Caco-2 (cell line): Measurements from ENCODE around the gene RAC3. TPM values are rescaled to one million over a fixed set of nuclear protein-coding genes. Genes with fewer than 3 reads are reported as not detected.
A peak's percentile ranks its signal among the peaks of the same experiment; 100 is the strongest.

Experiments
- BruUV-seq: library from RNA; stranded (reverse); fragments of 400-500 nt; replicated peaks from 2 replicates; lab custom pipeline; 2021; lab: Mats Ljungman, UMichigan
- CTCF ChIA-PET: fragments of 300-600 bp; sonication (Branson Sonifier 250); formaldehyde crosslinking; loops from one replicate; lab custom pipeline; 2022; ENCODE audit warnings: antibody characterized with exemption; lab: Charles Lee
- POLR2A ChIA-PET: fragments of 300-600 bp; sonication (Branson Sonifier 250); formaldehyde crosslinking; loops from one replicate; lab custom pipeline; 2022; ENCODE audit warnings: antibody characterized with exemption; lab: Charles Lee
- DNase-seq, 2 experiments: peaks; one replicate each; pipeline versions ENCODE4 v3.0.0 to v3.0.0-alpha.2; 2020 to 2022
- H3K27me3 ChIP-seq: replicated peaks from 2 replicates; pipeline ENCODE4 v1.6.0; 2011; ENCODE audit warnings: low read length; ENCODE audit not compliant: control insufficient read depth, insufficient read depth
- H3K36me3 ChIP-seq: 2 replicates; pipeline ENCODE4 v1.5.1; 2011; ENCODE audit warnings: low read length; ENCODE audit not compliant: control insufficient read depth, insufficient read depth
- H3K4me1 ChIP-seq: fragments of 250-450 bp; sonication (Bioruptor Pico); 2 replicates; pipeline ENCODE4 v1.5.1; 2020; ENCODE audit warnings: mild to moderate bottlenecking
- H3K4me3 ChIP-seq: 2 replicates; pipeline ENCODE4 v1.5.1; 2011; ENCODE audit warnings: low read depth, mild to moderate bottlenecking, control low read depth, low read length
- H3K9me3 ChIP-seq: fragments of 250-450 bp; sonication (Bioruptor Pico); 2 replicates; pipeline ENCODE4 v1.5.1; 2020; ENCODE audit warnings: mild to moderate bottlenecking, moderate library complexity
- H3K27ac Mint-ChIP-seq: one replicate; pipeline ENCODE4 v1.8.0; 2022; ENCODE audit warnings: mixed read lengths; ENCODE audit not compliant: unreplicated experiment
- H3K27me3 Mint-ChIP-seq: one replicate; pipeline ENCODE4 v1.8.0; 2022; ENCODE audit warnings: mixed read lengths; ENCODE audit not compliant: insufficient read depth, unreplicated experiment
- H3K36me3 Mint-ChIP-seq: one replicate; pipeline ENCODE4 v1.8.0; 2022; ENCODE audit warnings: mild to moderate bottlenecking, mixed read lengths; ENCODE audit not compliant: insufficient read depth, unreplicated experiment
- H3K4me1 Mint-ChIP-seq: one replicate; pipeline ENCODE4 v1.8.0; 2022; ENCODE audit warnings: low read depth, mixed read lengths; ENCODE audit not compliant: unreplicated experiment
- H3K4me3 Mint-ChIP-seq: one replicate; pipeline ENCODE4 v1.8.0; 2022; ENCODE audit warnings: mild to moderate bottlenecking, moderate library complexity, mixed read lengths; ENCODE audit not compliant: unreplicated experiment
- H3K9me3 Mint-ChIP-seq: one replicate; pipeline ENCODE4 v1.8.0; 2022; ENCODE audit warnings: mixed read lengths; ENCODE audit not compliant: unreplicated experiment
- intact Hi-C: fragments of 100-400 bp; cut with micrococcal nuclease; formaldehyde crosslinking; loops from one replicate; pipeline ENCODE4 v1.10.0; 2022; ENCODE audit not compliant: unreplicated experiment
- total RNA-seq: library from RNA; stranded (reverse); gene quantifications from 2 replicates; pipeline ENCODE4 v1.2.3, GENCODE V29; 2022
- TF ChIP-seq, protein P1 (sequence below), 2 experiments: fragments of 200-600 bp in 1 of 2; IDR thresholded peaks; 1 replicate in 1 of 2; 2 replicates in 1 of 2; pipeline versions ENCODE4 v1.5.1 to v1.8.0; 2011 to 2022; ENCODE audit warnings: antibody characterized with exemption in 1 of 2, control low read depth in 1 of 2, inconsistent platforms in 1 of 2, low read depth in 1 of 2, low read length in 1 of 2, mild to moderate bottlenecking in 1 of 2, moderate library complexity in 1 of 2; ENCODE audit not compliant: insufficient read depth in 1 of 2, severe bottlenecking in 1 of 2, unreplicated experiment in 1 of 2

Gene RAC3
- total RNA-seq, 1 experiment from 2014 or later = 94.5 TPM

DNA sequence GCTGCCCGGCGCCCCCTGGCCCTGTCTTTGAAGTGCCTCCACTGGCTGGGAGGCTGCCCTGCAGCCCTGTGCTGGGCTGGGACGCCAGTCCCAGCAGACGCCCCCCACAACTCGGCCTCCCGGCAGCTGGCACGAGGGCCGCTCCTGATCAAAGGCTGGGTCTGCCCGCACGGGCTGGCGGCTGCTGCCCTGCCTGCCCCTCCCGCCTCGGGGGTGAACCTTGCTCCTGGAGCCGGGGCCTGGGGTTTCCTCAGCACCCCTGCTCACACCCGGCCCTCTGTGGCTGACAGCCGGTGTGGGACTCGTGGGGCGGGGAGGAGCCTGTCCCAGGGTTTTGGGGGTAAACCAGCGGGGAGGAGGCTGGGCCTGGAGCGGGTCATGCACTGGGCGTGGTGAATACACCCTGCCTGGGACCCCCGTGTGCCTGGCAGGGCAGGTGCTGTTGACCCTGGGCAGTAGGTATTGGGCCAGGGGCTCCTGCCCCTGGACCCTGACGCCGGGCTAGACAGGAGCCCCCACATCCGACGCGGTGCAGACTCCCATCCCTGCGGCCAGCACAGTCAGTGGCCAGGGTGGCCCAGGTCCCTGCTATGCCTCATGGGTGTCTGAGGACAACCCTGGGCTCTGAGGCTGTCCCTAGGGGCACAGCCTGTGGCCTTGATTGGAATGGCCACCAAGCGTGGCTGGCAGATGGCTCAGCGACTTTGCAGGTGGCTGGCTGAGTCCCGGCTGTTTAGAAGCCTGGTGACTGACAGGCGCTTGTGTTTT is 30.5 kb upstream of the RAC3 start:
- Mint-ChIP-seq H3K27me3 (no peaks in the 10 kb centered on the region), H3K27ac (peak overlapping the region; percentile 70), H3K4me3 (no peak overlapping the region), H3K36me3 (peaks cover 12% of the 10 kb centered on the region), H3K4me1 (no peaks in the 10 kb centered on the region), H3K9me3 (no peaks in the 10 kb centered on the region)
- intact Hi-C loops = no loop called here
- no TSS peak for BruUV-seq
- ChIA-PET CTCF (no interaction called here), POLR2A (no interaction called here)
- no peak for DNase-seq
- no peaks in the 10 kb centered on the region for H3K9me3 ChIP-seq
- TF ChIP-seq, protein P1, sequence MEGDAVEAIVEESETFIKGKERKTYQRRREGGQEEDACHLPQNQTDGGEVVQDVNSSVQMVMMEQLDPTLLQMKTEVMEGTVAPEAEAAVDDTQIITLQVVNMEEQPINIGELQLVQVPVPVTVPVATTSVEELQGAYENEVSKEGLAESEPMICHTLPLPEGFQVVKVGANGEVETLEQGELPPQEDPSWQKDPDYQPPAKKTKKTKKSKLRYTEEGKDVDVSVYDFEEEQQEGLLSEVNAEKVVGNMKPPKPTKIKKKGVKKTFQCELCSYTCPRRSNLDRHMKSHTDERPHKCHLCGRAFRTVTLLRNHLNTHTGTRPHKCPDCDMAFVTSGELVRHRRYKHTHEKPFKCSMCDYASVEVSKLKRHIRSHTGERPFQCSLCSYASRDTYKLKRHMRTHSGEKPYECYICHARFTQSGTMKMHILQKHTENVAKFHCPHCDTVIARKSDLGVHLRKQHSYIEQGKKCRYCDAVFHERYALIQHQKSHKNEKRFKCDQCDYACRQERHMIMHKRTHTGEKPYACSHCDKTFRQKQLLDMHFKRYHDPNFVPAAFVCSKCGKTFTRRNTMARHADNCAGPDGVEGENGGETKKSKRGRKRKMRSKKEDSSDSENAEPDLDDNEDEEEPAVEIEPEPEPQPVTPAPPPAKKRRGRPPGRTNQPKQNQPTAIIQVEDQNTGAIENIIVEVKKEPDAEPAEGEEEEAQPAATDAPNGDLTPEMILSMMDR (IDR thresholded peaks at IDR 0.05; ENCODE audit: insufficient read depth in 1 of 2, low read depth in 1 of 2, low read length in 1 of 2, severe bottlenecking in 1 of 2, unreplicated experiment in 1 of 2) = no peak
- no peaks in the 10 kb centered on the region for H3K27me3 ChIP-seq
- H3K36me3 ChIP-seq = no peaks in the 10 kb centered on the region; the same call in 1 of the 2 replicates
- no peak overlapping the region for H3K4me3 ChIP-seq
- H3K4me1 ChIP-seq = peaks cover 19% of the 10 kb centered on the region

DNA sequence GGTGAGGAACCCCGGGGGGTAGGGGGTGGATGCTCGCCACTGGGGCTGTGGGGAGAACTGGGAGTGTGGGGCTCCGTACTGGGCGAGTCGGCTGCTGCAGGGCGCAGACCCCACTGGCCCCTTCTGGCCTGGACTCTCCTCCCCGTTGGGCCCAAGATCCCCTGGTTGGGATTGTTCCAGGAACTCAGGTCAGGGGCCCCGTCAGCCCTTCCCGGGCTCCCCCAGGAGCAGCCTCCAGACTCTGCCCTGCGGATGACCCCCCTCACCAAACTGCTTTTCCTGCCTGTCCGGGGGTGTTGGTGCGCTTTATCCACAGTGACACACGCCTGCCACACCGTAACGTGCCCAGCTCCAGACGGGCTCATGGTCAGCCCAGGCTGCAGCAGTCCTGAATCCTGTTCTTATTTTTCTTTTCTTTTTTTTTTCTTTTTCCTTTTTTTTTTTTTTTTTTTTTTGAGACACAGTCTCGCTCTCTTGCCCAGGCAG is 29.9 kb upstream of the RAC3 start:
- DNase-seq = no peak
- Histone ChIP-seq H3K27me3 (no peaks in the 10 kb centered on the region), H3K4me3 (no peak overlapping the region), H3K9me3 (no peaks in the 10 kb centered on the region), H3K4me1 (peaks cover 19% of the 10 kb centered on the region), H3K36me3 (no peaks in the 10 kb centered on the region; the same call in 1 of the 2 replicates)
- peak overlapping the region; percentile 29 for H3K27ac Mint-ChIP-seq
- ChIA-PET POLR2A (no interaction called here), CTCF (no interaction called here)
- no TSS peak for BruUV-seq
- peaks cover 12% of the 10 kb centered on the region for H3K36me3 Mint-ChIP-seq
- TF ChIP-seq, protein P1 (IDR thresholded peaks at IDR 0.05; ENCODE audit: insufficient read depth in 1 of 2, low read depth in 1 of 2, low read length in 1 of 2, severe bottlenecking in 1 of 2, unreplicated experiment in 1 of 2) = no peak
- no peaks in the 10 kb centered on the region for H3K4me1 Mint-ChIP-seq
- H3K4me3 Mint-ChIP-seq = no peak overlapping the region
- H3K27me3 Mint-ChIP-seq = no peaks in the 10 kb centered on the region
- intact Hi-C loops = no loop called here
- H3K9me3 Mint-ChIP-seq = no peaks in the 10 kb centered on the region

DNA sequence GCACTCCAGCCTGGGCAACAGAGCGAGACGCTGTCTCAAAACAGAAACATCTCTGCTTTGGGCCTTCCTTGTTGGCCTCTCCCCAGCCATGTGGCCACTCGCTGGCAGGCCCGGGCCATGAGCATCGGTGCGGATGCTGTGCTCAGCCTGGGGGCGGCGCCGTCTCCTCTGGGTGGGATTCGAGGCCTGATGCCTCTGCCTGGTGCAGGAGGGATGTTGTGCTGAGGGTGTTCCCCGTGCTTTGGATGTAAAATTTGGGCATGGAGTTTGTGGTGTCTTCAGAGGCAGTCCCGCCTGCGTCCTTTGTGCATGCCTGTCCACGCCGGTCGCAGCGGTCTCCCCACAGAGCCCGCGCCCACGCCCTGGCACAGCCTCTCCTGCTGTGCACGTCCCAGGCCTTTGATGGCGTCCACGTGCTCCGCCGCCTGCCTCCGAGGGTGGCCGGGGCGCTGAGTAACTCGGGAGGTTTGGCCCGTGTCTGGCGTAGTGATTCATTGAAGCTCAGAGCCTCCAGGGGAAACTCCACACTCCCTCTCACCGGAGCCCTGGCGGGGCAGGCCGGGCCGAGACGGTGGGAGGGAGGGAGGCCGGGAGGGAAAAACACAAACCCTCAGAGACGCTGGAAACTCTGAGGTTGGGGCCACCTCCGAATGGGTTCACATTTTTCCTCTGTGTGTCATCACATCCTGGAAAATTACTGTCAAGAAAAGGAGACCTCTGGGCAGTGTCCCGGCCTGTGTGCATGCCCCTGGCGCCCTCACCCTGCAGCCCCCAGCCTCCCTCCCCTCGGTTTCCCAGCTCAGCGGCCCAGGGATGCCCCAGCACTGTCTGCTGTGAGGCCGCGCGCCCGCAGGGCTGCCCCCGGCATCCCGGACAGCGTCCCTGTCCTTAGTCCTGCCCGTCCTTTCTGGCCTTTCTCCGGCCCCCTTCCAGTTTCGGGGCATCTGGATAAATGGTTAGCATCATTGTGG is 27.8 kb upstream of the RAC3 start:
- Histone ChIP-seq H3K9me3 (no peaks in the 10 kb centered on the region), H3K36me3 (no peaks in the 10 kb centered on the region; the same call in 1 of the 2 replicates), H3K4me3 (no peak overlapping the region), H3K27me3 (no peaks in the 10 kb centered on the region), H3K4me1 (peaks cover 19% of the 10 kb centered on the region)
- peak; percentile 71 to 80 for DNase-seq
- Mint-ChIP-seq H3K36me3 (peaks cover 17% of the 10 kb centered on the region), H3K4me1 (no peaks in the 10 kb centered on the region), H3K4me3 (no peak overlapping the region), H3K27ac (no peak overlapping the region), H3K9me3 (no peaks in the 10 kb centered on the region), H3K27me3 (no peaks in the 10 kb centered on the region)
- intact Hi-C loops = no loop called here
- CTCF ChIA-PET = interaction anchor here (0.6 to 1.9 kb wide), 2 partner anchors 16 to 88 kb away, joined by 3 to 9 read pairs; no protein-coding TSS in a partner anchor
- POLR2A ChIA-PET = interaction anchor here (0.6 to 2.3 kb wide), 2 partner anchors 19 to 20 kb away, joined by 3 to 9 read pairs; partner anchors contain the start of genes CENPX and LRRC45
- TF ChIP-seq, protein P1 (IDR thresholded peaks at IDR 0.05; ENCODE audit: insufficient read depth in 1 of 2, low read depth in 1 of 2, low read length in 1 of 2, severe bottlenecking in 1 of 2, unreplicated experiment in 1 of 2) = no peak
- no TSS peak for BruUV-seq
